Panc1 (cell line): ENCODE data around the gene CAPN11. TPM values are rescaled to one million over a fixed set of nuclear protein-coding genes. Genes with fewer than 3 reads are reported as not detected.

Experiments
- ATAC-seq: fragments of 200-7000 bp; cut with Tn5 transposase; 2 replicates; pipeline ENCODE4 v1.9.1; 2020; ENCODE audit warnings: mild to moderate bottlenecking, moderate library complexity
- BruUV-seq: library from RNA; stranded (reverse); fragments of 400-500 nt; replicated peaks from 2 replicates; lab custom pipeline; 2021; lab: Mats Ljungman, UMichigan
- CTCF ChIA-PET: fragments of 300-600 bp; sonication (Branson Sonifier 250); formaldehyde crosslinking; loops from one replicate; lab custom pipeline; 2022; ENCODE audit warnings: antibody characterized with exemption; lab: Charles Lee
- POLR2A ChIA-PET: fragments of 300-600 bp; sonication (Branson Sonifier 250); formaldehyde crosslinking; loops from one replicate; lab custom pipeline; 2022; ENCODE audit warnings: antibody characterized with exemption; lab: Charles Lee
- DNase-seq: peaks from one replicate; pipeline ENCODE4 v3.0.0-alpha.2; 2010; ENCODE audit warnings: low read depth, low spot score
- H3K27ac ChIP-seq: 2 replicates; pipeline ENCODE4 v1.5.1; 2011; ENCODE audit warnings: mild to moderate bottlenecking, low read length, inconsistent platforms
- H3K27me3 ChIP-seq: fragments of 200-500 bp; sonication (Bioruptor generic); 2 replicates; pipeline ENCODE4 v1.6.0; 2014; ENCODE audit warnings: low read length, inconsistent platforms; ENCODE audit not compliant: control insufficient read depth, insufficient read depth
- H3K36me3 ChIP-seq: fragments of 200-500 bp; sonication (Bioruptor generic); 2 replicates; pipeline ENCODE4 v1.5.1; 2014; ENCODE audit warnings: inconsistent platforms, mild to moderate bottlenecking, low read length, moderate library complexity; ENCODE audit not compliant: control insufficient read depth, insufficient read depth
- H3K4me1 ChIP-seq: 2 replicates; pipeline ENCODE4 v1.5.1; 2011; ENCODE audit warnings: inconsistent platforms, mild to moderate bottlenecking, low read length, moderate library complexity; ENCODE audit not compliant: control insufficient read depth, insufficient read depth
- H3K4me3 ChIP-seq, 2 experiments: 2 replicates each; pipeline ENCODE4 v1.5.1; 2011 to 2012; ENCODE audit warnings: low read depth in 2 of 2, low read length in 2 of 2, mild to moderate bottlenecking in 2 of 2, inconsistent platforms in 1 of 2, moderate library complexity in 1 of 2
- H3K9me3 ChIP-seq: fragments of 200-500 bp; sonication (Bioruptor generic); 2 replicates; pipeline ENCODE4 v1.5.1; 2014; ENCODE audit warnings: low read depth, mild to moderate bottlenecking, inconsistent platforms, low read length, moderate library complexity; ENCODE audit not compliant: control insufficient read depth, insufficient read depth
- CTCF ChIP-seq: fragments of 450-650 bp; IDR thresholded peaks from 2 replicates; pipeline ENCODE4 v1.5.1; 2017; ENCODE audit warnings: mild to moderate bottlenecking
- POLR2AphosphoS5 ChIP-seq: IDR thresholded peaks from 2 replicates; pipeline ENCODE4 v1.6.1; 2012; ENCODE audit warnings: mild to moderate bottlenecking, low read depth, low read length, moderate library complexity
- REST ChIP-seq, 2 experiments: IDR thresholded peaks; 2 replicates each; pipeline ENCODE4 v1.6.1; 2011 to 2012; ENCODE audit warnings: low read depth in 2 of 2, control low read depth in 1 of 2, low read length in 1 of 2, mild to moderate bottlenecking in 1 of 2, moderate library complexity in 1 of 2; ENCODE audit not compliant: insufficient read depth in 1 of 2
- SIN3A ChIP-seq: IDR thresholded peaks from 2 replicates; pipeline ENCODE4 v1.6.1; 2012; ENCODE audit warnings: low read depth, mild to moderate bottlenecking, low read length, moderate library complexity, borderline replicate concordance; ENCODE audit not compliant: insufficient read depth
- TCF7L2 ChIP-seq: IDR thresholded peaks from 2 replicates; pipeline ENCODE4 v1.6.1; 2011; ENCODE audit warnings: mild to moderate bottlenecking, low read depth, low read length, inconsistent platforms
- in situ Hi-C: cut with HindIII; loops from 2 replicates; pipeline ENCODE4 v1.10.0; 2016; ENCODE audit warnings: low sequenced_read_pairs, low pct_unique_long_range_greater_than_20kb
- intact Hi-C: fragments of 100-400 bp; cut with micrococcal nuclease; formaldehyde crosslinking; loops from one replicate; pipeline ENCODE4 v1.10.0; 2022; ENCODE audit not compliant: unreplicated experiment
- total RNA-seq: library from RNA; stranded (reverse); gene quantifications from one replicate; pipeline ENCODE4 v1.2.1, GENCODE V29; 2021; ENCODE audit not compliant: unreplicated experiment

CAPN11 gene
- total RNA-seq, 1 experiment from 2014 or later = 1.2 TPM

- ATAC-seq = no peak
- CTCF ChIA-PET = interaction anchor here (0.8 kb wide), 1 partner anchor 14 kb away, joined by 6 read pairs; no protein-coding TSS in a partner anchor
- no peaks in the 10 kb centered on the region; the same call in 1 of the 2 replicates for H3K36me3 ChIP-seq
- TF ChIP-seq CTCF = no peak
- no peak for TF ChIP-seq TCF7L2
- no peak for TF ChIP-seq REST (IDR thresholded peaks at IDR 0.05; ENCODE audit: insufficient read depth in 1 of 2, low read depth in 2 of 2, low read length in 1 of 2)
- no peak for TF ChIP-seq SIN3A
- no peak for TF ChIP-seq POLR2AphosphoS5
- no peak overlapping the region for H3K27ac ChIP-seq
- BruUV-seq = no TSS peak
- POLR2A ChIA-PET = interaction anchor here (0.6 kb wide), 1 partner anchor 58 kb away, joined by 4 read pairs; no protein-coding TSS in a partner anchor
- no peak overlapping the region for H3K4me3 ChIP-seq
- in situ Hi-C loops = no loop called here
- intact Hi-C loops = no loop called here
- no peaks in the 10 kb centered on the region for H3K27me3 ChIP-seq
- no peak for DNase-seq
- H3K4me1 ChIP-seq = 0 out of 2 replicates have a peak, but pooled peaks cover 6% of the 10 kb centered on the region
- no peaks in the 10 kb centered on the region for H3K9me3 ChIP-seq
Observed at GRCh38 chr6:44131892-44132291, 26.7 kb upstream of the CAPN11 start.

- H3K9me3 ChIP-seq = no peaks in the 10 kb centered on the region
- no peak for TF ChIP-seq POLR2AphosphoS5
- TF ChIP-seq SIN3A = no peak
- TF ChIP-seq REST (IDR thresholded peaks at IDR 0.05; ENCODE audit: insufficient read depth in 1 of 2, low read depth in 2 of 2, low read length in 1 of 2) = no peak
- no peak for TF ChIP-seq TCF7L2
- TF ChIP-seq CTCF = no peak
- ATAC-seq (no peak), DNase-seq (no peak)
- CTCF ChIA-PET = no interaction called here
- no peak overlapping the region for H3K27ac ChIP-seq
- H3K27me3 ChIP-seq = no peaks in the 10 kb centered on the region
- in situ Hi-C loops = no loop called here
- H3K4me3 ChIP-seq = no peak overlapping the region
- intact Hi-C loops = no loop called here
- H3K4me1 ChIP-seq = 0 out of 2 replicates have a peak, but pooled peaks cover 6% of the 10 kb centered on the region
- no peaks in the 10 kb centered on the region for H3K36me3 ChIP-seq
- no TSS peak for BruUV-seq
- POLR2A ChIA-PET = interaction anchor here (0.6 kb wide), 1 partner anchor 57 kb away, joined by 4 read pairs; no protein-coding TSS in a partner anchor
Observed at GRCh38 chr6:44132476-44132875, 26.1 kb upstream of the CAPN11 start.
